Measurements from ENCODE around the gene SH3PXD2A. TPM values are rescaled to one million over a fixed set of nuclear protein-coding genes. Genes with fewer than 3 reads are reported as not detected.

SH3PXD2A gene
- total and polyA plus RNA-seq, 3 donors from 2014 or later, result 10.8 to 12.1 (median 12.0) TPM

DNA sequence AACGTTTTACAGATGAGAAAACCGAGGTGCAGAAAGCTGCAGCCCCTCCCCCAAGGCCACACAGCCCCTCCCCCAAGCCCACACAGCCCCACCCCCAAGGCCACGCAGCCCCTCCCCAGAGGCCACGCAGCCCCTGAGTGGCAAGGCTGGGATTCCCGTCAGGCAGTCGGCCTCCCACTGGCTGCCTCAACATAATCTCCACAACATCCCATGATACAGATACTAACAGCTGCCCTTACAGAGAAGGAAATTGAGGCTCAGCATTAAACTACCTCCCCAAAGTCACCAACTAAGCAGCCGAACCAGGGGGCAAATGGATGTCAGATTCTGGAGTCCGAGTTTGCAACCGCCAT lies 15.9 kb downstream of the SH3PXD2A start:
- Histone ChIP-seq H3K4me1 (peaks cover 29% of the 10 kb centered on the region), H3K36me3 (ENCODE audit: low read depth, missing control alignments) (no peaks in the 10 kb centered on the region), H3K27ac (no peak overlapping the region), H3K4me3 (no peak overlapping the region), H3K27me3 (no peaks in the 10 kb centered on the region), H3K9me3 (no peaks in the 10 kb centered on the region)
- WGBS, 2 donors, result 72 to 84% methylated on average over 3 to 9 of the region's 9 CpGs
- TF ChIP-seq, protein P1, sequence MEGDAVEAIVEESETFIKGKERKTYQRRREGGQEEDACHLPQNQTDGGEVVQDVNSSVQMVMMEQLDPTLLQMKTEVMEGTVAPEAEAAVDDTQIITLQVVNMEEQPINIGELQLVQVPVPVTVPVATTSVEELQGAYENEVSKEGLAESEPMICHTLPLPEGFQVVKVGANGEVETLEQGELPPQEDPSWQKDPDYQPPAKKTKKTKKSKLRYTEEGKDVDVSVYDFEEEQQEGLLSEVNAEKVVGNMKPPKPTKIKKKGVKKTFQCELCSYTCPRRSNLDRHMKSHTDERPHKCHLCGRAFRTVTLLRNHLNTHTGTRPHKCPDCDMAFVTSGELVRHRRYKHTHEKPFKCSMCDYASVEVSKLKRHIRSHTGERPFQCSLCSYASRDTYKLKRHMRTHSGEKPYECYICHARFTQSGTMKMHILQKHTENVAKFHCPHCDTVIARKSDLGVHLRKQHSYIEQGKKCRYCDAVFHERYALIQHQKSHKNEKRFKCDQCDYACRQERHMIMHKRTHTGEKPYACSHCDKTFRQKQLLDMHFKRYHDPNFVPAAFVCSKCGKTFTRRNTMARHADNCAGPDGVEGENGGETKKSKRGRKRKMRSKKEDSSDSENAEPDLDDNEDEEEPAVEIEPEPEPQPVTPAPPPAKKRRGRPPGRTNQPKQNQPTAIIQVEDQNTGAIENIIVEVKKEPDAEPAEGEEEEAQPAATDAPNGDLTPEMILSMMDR (IDR thresholded peaks at IDR 0.05), result no peak
- no peak for TF ChIP-seq POLR2A (IDR thresholded peaks at IDR 0.05)
- intact Hi-C loops (cut with DNase I; ENCODE audit: low total_unique reads), result no loop called here
- no peak for DNase-seq

DNA sequence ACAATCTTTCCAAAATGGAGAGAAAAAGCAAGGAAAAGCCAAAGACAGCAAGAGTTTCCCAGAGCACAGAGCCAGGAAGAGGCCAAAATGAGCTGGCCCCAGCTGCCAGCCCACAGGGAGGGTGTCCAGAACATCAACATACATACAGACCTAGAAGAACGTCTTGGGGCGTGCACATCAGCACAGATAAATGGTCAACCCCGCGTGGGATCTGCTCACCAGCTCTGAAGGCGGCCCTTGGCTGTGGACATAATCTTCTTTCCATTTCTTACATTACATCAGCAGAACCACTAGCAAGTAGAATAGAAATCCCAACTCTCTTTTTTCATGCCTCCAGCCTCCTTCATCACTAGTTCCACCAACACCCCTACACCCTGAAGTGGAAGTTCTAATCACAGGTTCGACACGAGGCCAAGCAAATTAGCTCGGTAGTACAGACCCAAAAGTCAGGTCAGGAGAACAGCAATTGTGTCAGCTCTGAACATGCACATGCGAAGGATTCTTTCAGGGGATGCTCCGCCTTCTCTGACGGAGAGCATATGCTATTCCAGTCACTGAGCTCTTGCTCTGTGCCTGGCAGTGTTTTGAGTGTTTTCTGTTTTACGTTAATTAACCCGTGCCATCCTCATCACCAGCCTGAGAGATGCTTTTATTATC lies 16.4 kb downstream of the SH3PXD2A start:
- TF ChIP-seq, protein P1 (IDR thresholded peaks at IDR 0.05), result no peak
- TF ChIP-seq POLR2A (IDR thresholded peaks at IDR 0.05), result no peak
- H3K9me3 ChIP-seq, result no peaks in the 10 kb centered on the region
- no peaks in the 10 kb centered on the region for H3K36me3 ChIP-seq (ENCODE audit: low read depth, missing control alignments)
- no peak for DNase-seq
- intact Hi-C loops (cut with DNase I; ENCODE audit: low total_unique reads), result no loop called here
- peaks cover 28% of the 10 kb centered on the region for H3K4me1 ChIP-seq
- H3K27ac ChIP-seq, result no peak overlapping the region
- no peaks in the 10 kb centered on the region for H3K27me3 ChIP-seq
- no peak overlapping the region for H3K4me3 ChIP-seq
- WGBS, 2 donors, result 69 to 80% methylated on average over 13 of the region's 13 CpGs

DNA sequence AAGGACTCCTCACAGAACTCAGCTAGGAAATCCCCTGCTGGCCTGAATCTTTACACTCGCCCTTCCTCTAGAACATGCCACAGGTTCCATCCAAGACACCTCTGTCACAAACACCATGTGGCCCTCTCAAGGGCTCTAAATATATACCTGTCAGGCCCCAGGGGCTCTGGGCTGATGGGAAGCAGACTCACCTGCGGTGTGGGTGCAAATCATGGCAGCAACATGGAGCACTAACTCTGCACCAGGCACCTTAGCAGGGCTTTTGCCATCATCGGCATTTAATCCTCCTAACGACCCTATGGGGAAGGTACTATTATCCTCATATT lies 17.3 kb downstream of the SH3PXD2A start:
- DNase-seq, result no peak
- TF ChIP-seq, protein P1 (IDR thresholded peaks at IDR 0.05), result no peak
- TF ChIP-seq POLR2A (IDR thresholded peaks at IDR 0.05), result no peak
- 94 to 95% methylated on average over 4 of the region's 4 CpGs for WGBS, 2 donors
- H3K36me3 ChIP-seq (ENCODE audit: low read depth, missing control alignments), result no peaks in the 10 kb centered on the region
- intact Hi-C loops (cut with DNase I; ENCODE audit: low total_unique reads), result no loop called here
- H3K9me3 ChIP-seq, result no peaks in the 10 kb centered on the region
- no peaks in the 10 kb centered on the region for H3K27me3 ChIP-seq
- H3K4me1 ChIP-seq, result peaks cover 24% of the 10 kb centered on the region
- no peak overlapping the region for H3K27ac ChIP-seq
- H3K4me3 ChIP-seq, result no peak overlapping the region

DNA sequence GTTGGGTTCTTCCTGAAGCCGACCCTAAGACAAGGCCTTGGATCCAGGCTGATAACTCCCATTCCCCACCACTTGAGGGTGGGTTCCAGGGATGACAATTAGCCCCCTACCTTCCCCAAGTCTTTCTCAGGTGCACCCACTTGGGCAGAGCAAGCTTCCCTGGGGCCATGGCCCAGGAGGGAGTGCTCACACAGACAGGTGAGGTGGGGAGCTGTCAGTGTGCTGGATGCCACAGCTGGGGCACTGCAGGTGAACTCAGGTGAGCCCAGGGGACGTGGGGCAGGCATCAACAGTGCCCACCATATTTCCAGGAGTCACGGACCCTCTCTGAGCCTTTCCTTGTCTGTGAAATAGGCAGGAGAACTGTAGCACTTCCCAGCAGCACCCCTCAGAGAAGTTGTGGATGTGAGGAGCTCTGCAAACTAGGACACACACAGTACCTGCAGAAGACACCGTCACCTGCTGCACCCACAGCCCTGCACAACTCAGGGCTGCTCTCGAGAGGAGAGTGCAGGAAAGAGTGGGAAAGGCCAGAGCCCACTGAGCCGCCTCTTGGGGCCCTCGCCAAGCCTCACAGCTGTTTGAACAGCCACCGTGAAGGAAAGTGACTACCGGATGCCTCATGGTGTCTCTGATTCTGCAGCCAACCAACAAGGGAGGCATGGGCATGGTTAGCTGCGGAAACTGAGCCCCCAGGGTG lies 17.9 kb downstream of the SH3PXD2A start:
- H3K9me3 ChIP-seq, result no peaks in the 10 kb centered on the region
- H3K4me3 ChIP-seq, result no peak overlapping the region
- H3K27ac ChIP-seq, result no peak overlapping the region
- H3K4me1 ChIP-seq, result peaks cover 24% of the 10 kb centered on the region
- H3K27me3 ChIP-seq, result no peaks in the 10 kb centered on the region
- intact Hi-C loops (cut with DNase I; ENCODE audit: low total_unique reads), result no loop called here
- no peaks in the 10 kb centered on the region for H3K36me3 ChIP-seq (ENCODE audit: low read depth, missing control alignments)
- 72 to 92% methylated on average over 3 to 10 of the region's 10 CpGs for WGBS, 2 donors
- DNase-seq, result no peak
- TF ChIP-seq, protein P1 (IDR thresholded peaks at IDR 0.05), result no peak
- no peak for TF ChIP-seq POLR2A (IDR thresholded peaks at IDR 0.05)

DNA sequence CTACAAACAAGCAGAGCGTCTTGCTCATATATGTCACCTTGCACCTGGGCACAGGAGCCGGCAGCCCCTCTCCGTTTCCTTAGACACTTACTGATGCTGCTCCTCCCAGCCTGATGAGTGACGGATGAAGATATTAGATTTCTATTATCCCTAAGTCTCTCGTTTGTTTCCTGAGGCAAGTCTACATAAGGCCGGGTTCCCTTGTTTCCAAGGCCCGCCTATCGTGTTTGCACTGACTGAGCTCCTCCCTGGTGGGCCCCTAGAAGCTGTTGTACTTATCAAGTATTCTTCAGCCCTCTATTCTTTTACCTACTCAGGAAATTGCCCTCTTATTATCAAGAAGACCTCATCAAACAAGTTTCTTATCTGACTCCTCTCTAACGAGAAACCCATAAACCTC lies 18.5 kb downstream of the SH3PXD2A start:
- no peak for DNase-seq
- TF ChIP-seq, protein P1 (IDR thresholded peaks at IDR 0.05), result no peak
- TF ChIP-seq POLR2A (IDR thresholded peaks at IDR 0.05), result no peak
- H3K9me3 ChIP-seq, result no peaks in the 10 kb centered on the region
- no peak overlapping the region for H3K27ac ChIP-seq
- H3K27me3 ChIP-seq, result no peaks in the 10 kb centered on the region
- no peak overlapping the region for H3K4me3 ChIP-seq
- WGBS, 2 donors, result 76 to 80% methylated on average over 9 of the region's 9 CpGs
- H3K4me1 ChIP-seq, result peaks cover 24% of the 10 kb centered on the region
- H3K36me3 ChIP-seq (ENCODE audit: low read depth, missing control alignments), result no peaks in the 10 kb centered on the region
- intact Hi-C loops (cut with DNase I; ENCODE audit: low total_unique reads), result no loop called here
